Endothelial cell of umbilical vein (primary cell): ENCODE results near the gene PCDHB6. TPM values are rescaled to one million over a fixed set of nuclear protein-coding genes. Genes with fewer than 3 reads are reported as not detected.

Source experiments
- BruUV-seq: library from RNA; stranded (reverse); fragments of 400-500 nt; replicated peaks from 2 replicates; lab custom pipeline; 2021; lab: Mats Ljungman, UMichigan
- CTCF ChIA-PET: fragments of 300-600, 350-600 bp; sonication (Branson Sonifier 250); formaldehyde crosslinking; loops from one replicate; lab custom pipeline; 2021; ENCODE audit warnings: antibody characterized with exemption, inconsistent platforms; lab: Charles Lee
- POLR2A ChIA-PET: fragments of 300-600, 350-600 bp; sonication (Branson Sonifier 250); formaldehyde crosslinking; loops from one replicate; lab custom pipeline; 2021; ENCODE audit warnings: antibody characterized with exemption, inconsistent platforms; lab: Charles Lee
- DNase-seq: peaks from one replicate; pipeline ENCODE4 v3.0.0-alpha.2; 2011; ENCODE audit warnings: low read depth, low spot score
- FAIRE-seq: peaks from 2 replicates; lab custom pipeline; 2011; peaks lifted over from hg19 to GRCh38; lab: Jason Lieb, UNC
- H2AFZ ChIP-seq: 2 replicates; pipeline ENCODE4 v1.6.0; 2012; ENCODE audit warnings: low read depth, low read length, control low read depth, inconsistent platforms
- H3K27ac ChIP-seq: 2 replicates; pipeline ENCODE4 v1.5.1; 2011; ENCODE audit warnings: low read depth, mild to moderate bottlenecking, control low read depth, low read length, moderate library complexity; ENCODE audit not compliant: insufficient read depth
- H3K27me3 ChIP-seq, 2 experiments: 2 replicates each; pipeline versions ENCODE4 v1.6.0 to v1.6.1; 2011; ENCODE audit warnings: low read length in 2 of 2, mixed read lengths in 1 of 2; ENCODE audit not compliant: control insufficient read depth in 2 of 2, insufficient read depth in 2 of 2
- H3K36me3 ChIP-seq, 2 experiments: 2 replicates in 1 of 2; 3 replicates in 1 of 2; pipeline ENCODE4 v1.5.1; 2011; ENCODE audit warnings: low read length in 2 of 2, mild to moderate bottlenecking in 1 of 2, moderate library complexity in 1 of 2; ENCODE audit not compliant: control insufficient read depth in 2 of 2, insufficient read depth in 2 of 2; ENCODE audit errors: extremely low read depth in 1 of 2
- H3K4me1 ChIP-seq: 3 replicates; pipeline ENCODE4 v1.5.1; 2011; ENCODE audit warnings: mild to moderate bottlenecking, low read length; ENCODE audit not compliant: control insufficient read depth, insufficient read depth; ENCODE audit errors: extremely low read depth
- H3K4me2 ChIP-seq: 2 replicates; pipeline ENCODE4 v1.6.1; 2011; ENCODE audit warnings: low read length, control low read depth, mixed read lengths; ENCODE audit not compliant: insufficient read depth
- H3K4me3 ChIP-seq, 3 experiments: fragments of 200-600 bp in 1 of 3; sonication (generic), shearing (Covaris generic) in 1 of 3; replicated peaks in 1 of 3; 2 replicates each; pipeline ENCODE4 v1.5.1; 2011 to 2016; ENCODE audit warnings: control low read depth in 3 of 3, low read length in 3 of 3, mild to moderate bottlenecking in 2 of 3, inconsistent platforms in 1 of 3, low read depth in 1 of 3, moderate library complexity in 1 of 3; ENCODE audit not compliant: insufficient read depth in 1 of 3
- H3K79me2 ChIP-seq: 2 replicates; pipeline ENCODE4 v1.6.0; 2012; ENCODE audit warnings: low read length, inconsistent platforms; ENCODE audit not compliant: control insufficient read depth, insufficient read depth
- H3K9ac ChIP-seq: replicated peaks from 2 replicates; pipeline ENCODE3; 2011; ENCODE audit warnings: low read length, control low read depth; ENCODE audit not compliant: insufficient read depth; ENCODE audit errors: extremely low read depth
- H3K9me1 ChIP-seq: replicated peaks from 3 replicates; pipeline ENCODE4 v1.6.0; 2011; ENCODE audit warnings: mild to moderate bottlenecking, low read length; ENCODE audit not compliant: control insufficient read depth, insufficient read depth; ENCODE audit errors: extremely low read depth
- H3K9me3 ChIP-seq: replicated peaks from 2 replicates; pipeline ENCODE4 v1.5.1; 2012; ENCODE audit warnings: low read length, inconsistent platforms; ENCODE audit not compliant: control insufficient read depth, insufficient read depth
- H4K20me1 ChIP-seq: replicated peaks from 2 replicates; pipeline ENCODE3; 2011; ENCODE audit warnings: mild to moderate bottlenecking, low read length; ENCODE audit not compliant: control insufficient read depth, insufficient read depth; ENCODE audit errors: extremely low read depth
- CTCF ChIP-seq, 2 donors: IDR thresholded peaks; 1 replicate in 1 of 2; 2 replicates in 1 of 2; pipeline ENCODE4 v1.5.1; 2011; ENCODE audit warnings: low read length in 2 of 2, mild to moderate bottlenecking in 2 of 2, moderate library complexity in 2 of 2, control low read depth in 1 of 2, inconsistent platforms in 1 of 2, low read depth in 1 of 2; ENCODE audit not compliant: insufficient read depth in 1 of 2; ENCODE audit errors: extremely low read depth in 1 of 2
- EZH2 ChIP-seq: IDR thresholded peaks from 2 replicates; pipeline ENCODE4 v1.6.1; 2012; ENCODE audit warnings: borderline replicate concordance, low read depth, mild to moderate bottlenecking, moderate library complexity, low read length, inconsistent platforms; ENCODE audit not compliant: severe bottlenecking
- FOS ChIP-seq: IDR thresholded peaks from 2 replicates; pipeline ENCODE4 v1.6.1; 2011; ENCODE audit warnings: mild to moderate bottlenecking, low read length, moderate library complexity, borderline replicate concordance; ENCODE audit not compliant: insufficient read depth
- GATA2 ChIP-seq: IDR thresholded peaks from 2 replicates; pipeline ENCODE4 v1.7.0; 2011; ENCODE audit warnings: low read depth, mild to moderate bottlenecking, moderate library complexity, mixed read lengths, low read length; ENCODE audit not compliant: insufficient read length, insufficient read depth
- JUN ChIP-seq: IDR thresholded peaks from 2 replicates; pipeline ENCODE4 v1.6.1; 2011; ENCODE audit warnings: borderline replicate concordance, low read depth; ENCODE audit not compliant: insufficient read length, insufficient read depth
- MAX ChIP-seq: IDR thresholded peaks from 2 replicates; pipeline ENCODE4 v1.6.1; 2011; ENCODE audit not compliant: insufficient read depth, insufficient read length
- MYC ChIP-seq: IDR thresholded peaks from one replicate; pipeline ENCODE4 v1.6.1; 2011; ENCODE audit warnings: mild to moderate bottlenecking, low read depth, low read length
- POLR2A ChIP-seq: IDR thresholded peaks from 2 replicates; pipeline ENCODE4 v1.6.1; 2012; ENCODE audit warnings: low read depth, mild to moderate bottlenecking, control low read depth, low read length
- POLR2AphosphoS5 ChIP-seq: IDR thresholded peaks from 2 replicates; pipeline ENCODE4 v1.6.1; 2012; ENCODE audit warnings: low read depth, mild to moderate bottlenecking, control low read depth, low read length, moderate library complexity; ENCODE audit not compliant: insufficient read depth
- dilution Hi-C: fragments of 300-500 bp; cut with MboI; formaldehyde crosslinking; loops from one replicate; pipeline ENCODE4 v1.15.0; 2019; ENCODE audit warnings: low sequenced_read_pairs; ENCODE audit not compliant: extremely low pct_ligation_motif_present
- intact Hi-C: fragments of 100-400 bp; cut with micrococcal nuclease; formaldehyde crosslinking; loops from one replicate; pipeline ENCODE4 v1.10.0; 2022
- polyA plus RNA-seq, 4 experiments: library from polyadenylated mRNA; depleted of rRNA in 3 of 4; stranded (reverse) in 3 of 4; unstranded in 1 of 4; fragments of >200 nt; gene quantifications; 2 replicates each; pipeline versions ENCODE4 v1.2.1 to v1.2.3, GENCODE V29; 2011 to 2012; ENCODE audit warnings: missing spikeins in 1 of 4
- total RNA-seq: library from RNA; stranded (reverse); gene quantifications from 2 replicates; pipeline ENCODE4 v1.2.3, GENCODE V29; 2021

Gene PCDHB6
- total and polyA plus RNA-seq, 2 donors (not counting 3 experiments of a cell fraction or from before 2014, with no cell fraction given) = 0.04 TPM; not detected in 1

GRCh38 chr5:141196363-141196762 lies 46.5 kb downstream of the PCDHB6 start:
- H3K27me3 ChIP-seq = no peaks in the 10 kb centered on the region
- H3K79me2 ChIP-seq = no peaks in the 10 kb centered on the region
- no peak overlapping the region for H2AFZ ChIP-seq
- peak; percentile 18 for FAIRE-seq
- POLR2A ChIA-PET = no interaction called here
- CTCF ChIA-PET = interaction anchor here (2.2 kb wide), 1 partner anchor 368 kb away, joined by 7 read pairs; no protein-coding TSS in a partner anchor
- DNase-seq = no peak
- no peak overlapping the region for H3K27ac ChIP-seq
- H3K4me3 ChIP-seq = no peak overlapping the region
- H3K9ac ChIP-seq = no peak overlapping the region
- H3K4me2 ChIP-seq = no peak overlapping the region
- H3K9me3 ChIP-seq = no peaks in the 10 kb centered on the region
- no peaks in the 10 kb centered on the region for H3K36me3 ChIP-seq
- no TSS peak for BruUV-seq
- dilution Hi-C loops = no loop called here
- no peaks in the 10 kb centered on the region for H3K4me1 ChIP-seq
- H4K20me1 ChIP-seq = no peaks in the 10 kb centered on the region
- H3K9me1 ChIP-seq = no peaks in the 10 kb centered on the region
- intact Hi-C loops = no loop called here
- no peak for TF ChIP-seq EZH2
- TF ChIP-seq POLR2A = no peak
- no peak for TF ChIP-seq GATA2
- no peak for TF ChIP-seq JUN
- no peak for TF ChIP-seq MYC
- TF ChIP-seq FOS = no peak
- no peak for TF ChIP-seq POLR2AphosphoS5
- TF ChIP-seq CTCF (IDR thresholded peaks at IDR 0.05; ENCODE audit: extremely low read depth in 1 of 2, insufficient read depth in 1 of 2, low read depth in 1 of 2, low read length in 2 of 2) = no peak
- no peak for TF ChIP-seq MAX
